CD4-positive, alpha-beta T cell treated with Interleukin-4 for 1 hour (primary cell): ENCODE measurements around the gene UTF1.
A peak's percentile ranks its signal among the peaks of the same experiment; 100 is the strongest.
"Not testable (repeated sequence)": the region's sequence is repeated elsewhere in the genome, so short reads cannot be mapped to it uniquely, and the experiment has no call there.

ENCODE experiments used
- DNase-seq, 2 donors: peaks; one replicate each; pipeline ENCODE4 v3.0.0-alpha.2; 2020 to 2022

The UTF1 gene

DNA sequence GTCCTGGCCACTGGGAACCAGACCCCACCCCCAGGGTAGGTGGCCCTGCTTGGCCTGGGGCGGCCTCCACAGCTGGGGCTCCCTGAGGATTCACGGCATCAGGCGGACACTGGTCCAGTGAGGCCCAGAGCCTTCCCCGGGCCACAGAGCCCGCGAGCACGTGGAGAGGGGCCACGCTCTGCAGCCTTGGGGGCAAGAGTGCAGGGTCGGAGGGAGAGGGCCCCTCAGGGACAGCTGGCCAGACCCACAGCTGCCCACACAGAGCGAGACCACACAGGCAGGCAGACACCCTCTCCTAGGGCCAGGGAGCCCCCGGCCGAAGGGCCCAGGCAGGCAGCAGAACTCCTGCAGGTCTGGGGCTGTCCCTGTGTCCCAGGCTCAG, 18.3 kb downstream of the UTF1 start:
- DNase-seq = no peak

DNA sequence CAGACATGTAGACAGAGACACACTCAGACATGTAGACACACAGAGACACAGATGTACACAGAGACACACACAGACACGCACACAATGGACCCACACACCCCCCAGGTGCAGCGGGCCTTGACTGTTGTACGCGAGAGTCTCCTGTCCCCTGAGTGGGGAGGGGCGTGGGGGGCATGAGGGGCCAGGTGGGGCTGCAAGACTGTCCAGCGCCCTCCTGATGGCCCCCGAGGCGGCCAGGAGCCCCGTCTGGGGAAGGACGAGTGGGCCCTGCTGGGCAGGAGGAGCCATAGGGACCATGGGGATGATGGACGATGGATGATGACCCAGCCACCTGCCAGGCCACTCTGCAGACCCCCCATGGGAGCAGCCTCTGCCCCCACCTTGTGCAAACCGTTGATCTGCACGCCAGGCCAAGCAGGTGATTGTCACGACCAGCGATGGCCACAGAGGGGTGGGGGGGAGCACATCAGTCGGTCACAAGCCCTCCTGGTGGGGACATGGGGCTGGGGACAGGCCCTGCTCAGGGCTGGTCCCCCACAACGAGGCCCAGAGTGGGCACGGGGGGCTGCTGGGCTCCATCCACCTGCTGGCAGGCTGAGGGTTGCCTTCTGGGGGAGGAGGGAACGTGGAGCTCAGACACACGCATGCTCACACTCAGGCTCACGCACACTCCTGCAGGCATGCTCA, 19.2 kb downstream of the UTF1 start:
- no peak for DNase-seq

DNA sequence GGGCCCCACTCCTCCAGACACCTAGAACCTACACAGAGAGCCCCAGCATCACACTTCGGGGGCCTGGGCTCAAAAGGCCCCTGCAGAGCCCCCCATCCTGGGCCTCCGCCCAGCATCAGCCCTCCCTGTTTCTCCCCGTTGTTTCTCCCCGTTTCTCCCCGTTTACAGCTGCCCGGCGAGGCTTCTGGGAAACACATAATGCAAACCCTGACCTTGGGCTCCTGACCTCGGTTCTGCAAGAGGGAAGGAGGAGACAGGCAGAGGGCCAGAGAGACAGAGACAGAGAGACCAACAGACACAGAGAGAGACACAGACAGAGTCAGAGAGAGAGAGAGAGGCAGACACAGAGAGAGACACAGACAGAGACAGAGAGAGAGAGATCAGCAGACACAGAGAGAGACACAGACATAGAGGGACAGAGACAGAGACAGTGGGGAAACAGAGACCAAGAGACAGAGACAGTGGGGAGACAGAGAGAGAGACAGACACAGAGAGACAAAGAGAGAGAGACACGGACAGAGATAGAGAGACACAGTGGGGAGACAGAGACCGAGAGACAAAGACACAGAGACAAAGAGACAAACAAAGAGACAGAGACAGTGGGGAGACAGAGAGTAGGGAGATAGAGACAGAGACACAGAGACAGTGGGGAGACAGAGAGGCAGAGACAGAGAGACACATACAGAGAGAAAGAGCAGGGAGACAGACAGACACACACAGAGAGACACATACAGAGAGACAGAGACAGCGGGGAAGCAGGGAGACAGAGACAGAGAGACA, 20.1 kb downstream of the UTF1 start:
- DNase-seq = no peak

DNA sequence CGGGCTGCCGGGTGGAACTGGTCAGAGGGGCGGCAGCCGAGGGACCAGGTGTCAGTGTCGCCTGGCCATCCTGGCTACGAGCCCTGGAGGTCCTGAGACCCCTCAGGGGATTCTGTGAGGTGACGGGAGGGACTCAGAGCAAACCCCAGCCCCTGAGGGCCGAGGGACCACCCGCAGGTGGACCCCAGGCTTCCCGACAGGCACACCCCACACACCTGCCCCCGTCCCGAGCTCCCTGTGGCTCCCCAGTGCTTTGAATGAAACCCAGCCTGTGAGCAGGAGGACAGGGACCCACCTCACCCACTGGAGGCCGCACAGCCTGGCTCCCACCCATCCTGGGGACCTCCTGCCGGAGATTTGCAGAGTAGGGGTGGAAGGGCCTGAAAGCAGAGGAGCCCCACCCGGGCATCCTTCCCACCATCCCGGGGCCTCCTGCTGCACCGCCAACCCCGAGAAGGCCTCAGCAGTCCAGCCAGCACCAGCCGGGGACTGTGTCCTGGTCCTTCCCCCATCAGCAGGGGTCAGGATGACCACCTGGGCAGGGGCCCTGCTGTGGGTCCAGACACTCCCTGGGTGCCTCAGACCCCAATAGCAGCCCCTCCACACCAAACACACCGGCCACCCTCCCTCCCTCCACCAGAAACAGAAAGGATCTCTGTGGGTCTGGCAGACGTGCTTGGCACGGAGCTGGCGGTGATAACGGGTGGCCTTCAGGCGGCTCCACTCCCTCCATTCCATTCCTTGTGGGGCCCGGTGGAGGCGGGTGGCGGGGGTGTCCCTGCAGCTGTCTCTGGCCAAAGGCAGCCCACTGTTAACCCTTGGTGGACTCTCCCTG, 21.6 kb downstream of the UTF1 start:
- DNase-seq = no peak

DNA sequence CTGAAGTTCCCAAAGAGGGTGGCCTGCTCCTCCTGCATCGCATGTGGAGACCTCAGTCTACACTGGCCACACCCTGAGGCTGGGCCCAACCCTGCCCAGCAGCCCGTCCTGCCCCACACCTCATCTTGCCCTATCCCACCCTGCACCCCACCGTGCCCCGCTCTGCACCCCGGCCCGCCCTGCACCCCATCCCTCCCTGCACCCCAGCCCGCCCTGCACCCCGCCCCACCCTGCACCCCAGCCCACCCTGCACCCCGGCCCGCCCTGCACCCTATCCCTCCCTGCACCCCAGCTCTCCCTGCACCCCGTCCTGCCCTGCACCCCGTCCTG, 22.2 kb downstream of the UTF1 start:
- no peak for DNase-seq

DNA sequence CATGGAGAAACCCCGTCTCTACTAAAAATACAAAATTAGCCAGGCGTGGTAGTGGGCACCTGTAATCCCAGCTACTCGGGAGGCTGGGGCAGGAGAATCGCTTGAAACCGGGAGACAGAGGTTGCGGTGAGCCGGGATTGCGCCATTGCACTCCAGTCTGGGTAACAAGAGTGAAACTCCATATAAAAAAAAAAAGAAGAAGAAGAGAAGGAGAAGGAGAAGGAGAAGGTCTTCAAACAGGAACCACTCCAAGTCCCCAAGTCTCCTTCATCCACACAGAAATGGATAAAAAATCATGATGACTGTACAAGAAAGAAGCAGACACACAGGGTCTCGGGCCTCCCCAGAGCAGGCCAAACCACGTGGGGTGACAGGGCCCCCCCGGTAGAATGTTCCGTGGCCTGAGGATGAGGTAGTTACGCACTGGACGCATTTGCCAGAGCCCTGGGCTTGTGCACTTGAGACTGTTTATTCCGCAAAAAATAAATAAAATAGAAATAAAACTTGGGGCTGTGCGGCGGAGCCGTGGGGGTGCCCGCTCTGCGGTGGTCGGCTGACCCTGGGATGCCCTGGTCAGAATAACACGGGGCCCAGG, 23.4 kb downstream of the UTF1 start:
- DNase-seq = no peak

DNA sequence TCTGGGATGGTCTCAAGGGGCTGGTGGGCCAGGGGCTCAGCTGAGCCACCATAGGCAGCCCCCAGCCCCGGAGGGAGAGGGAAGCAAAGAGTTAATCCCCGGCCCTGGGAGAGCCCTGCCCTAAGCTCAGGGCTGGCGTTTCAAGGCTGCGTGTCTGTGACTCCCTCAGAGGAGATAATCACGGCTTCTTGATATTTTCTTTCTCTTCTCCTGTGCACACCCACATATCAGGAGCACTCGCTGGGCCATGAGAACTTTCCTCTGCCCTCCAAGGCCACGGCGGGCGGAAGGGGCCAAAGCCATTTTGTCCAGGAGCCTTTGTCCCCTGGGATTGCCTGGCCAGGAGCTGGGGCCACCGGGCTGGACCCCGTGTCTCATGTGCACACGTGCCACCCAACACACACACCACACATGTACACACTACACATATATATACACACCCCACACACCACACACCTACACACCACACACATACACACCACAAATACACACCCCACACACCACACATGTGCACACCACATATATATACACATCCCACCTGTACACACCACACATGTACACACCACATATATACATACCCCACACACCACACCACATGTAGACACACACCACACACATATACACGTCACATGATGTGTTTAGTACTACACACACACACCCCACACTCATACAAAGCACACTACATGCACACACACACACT, 24.6 kb downstream of the UTF1 start:
- no peak for DNase-seq

DNA sequence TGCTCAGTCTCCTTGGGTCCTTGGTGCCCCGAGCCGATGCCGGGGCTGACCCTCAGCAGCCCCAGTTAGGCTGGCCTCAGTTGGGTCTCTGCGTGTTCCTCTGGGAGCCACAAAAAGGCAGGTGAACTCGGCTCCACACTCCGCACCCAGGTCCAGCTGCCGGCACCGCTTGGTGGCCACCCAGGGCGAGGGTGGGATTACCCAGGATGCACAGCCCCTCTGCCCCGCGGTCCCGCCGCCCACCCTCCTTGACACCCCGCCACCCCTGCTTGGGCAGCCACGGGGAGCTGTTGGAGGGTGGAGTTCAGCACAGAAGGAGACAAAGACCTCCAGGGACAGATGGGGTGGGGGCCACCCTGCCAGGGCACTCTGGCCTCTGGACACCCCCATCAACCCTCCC, 25.3 kb downstream of the UTF1 start:
- no peak for DNase-seq

DNA sequence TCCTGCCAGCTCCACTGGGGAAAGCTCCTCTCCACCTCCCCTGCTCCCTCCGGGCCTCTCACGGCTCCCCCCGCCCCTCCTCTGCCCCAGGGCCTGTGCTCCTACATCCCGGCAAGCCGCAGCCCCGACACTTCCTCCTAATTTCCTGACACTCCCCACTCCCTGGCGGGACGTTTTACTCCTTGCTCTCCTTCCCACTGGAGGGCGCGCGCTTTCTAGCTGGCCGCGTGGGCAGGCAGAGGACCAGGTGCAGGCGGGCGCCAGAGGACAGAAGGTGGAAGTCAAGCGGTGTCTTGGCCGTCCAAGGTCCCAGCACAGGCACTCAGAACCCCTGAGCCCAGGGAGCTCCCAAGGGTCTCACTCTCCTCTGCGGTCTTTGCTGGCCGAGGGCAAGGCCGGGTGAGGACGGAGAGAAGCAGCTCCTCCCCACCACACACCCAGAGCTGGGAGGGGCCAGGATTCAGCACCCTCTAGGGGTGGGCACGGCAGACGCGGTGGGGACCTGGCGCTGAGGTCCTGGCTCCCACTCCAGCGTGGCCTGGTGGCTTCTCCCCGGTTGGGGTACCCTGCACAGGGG, 27.6 kb downstream of the UTF1 start:
- DNase-seq = peak in 1 of 2 donors; percentile 53

DNA sequence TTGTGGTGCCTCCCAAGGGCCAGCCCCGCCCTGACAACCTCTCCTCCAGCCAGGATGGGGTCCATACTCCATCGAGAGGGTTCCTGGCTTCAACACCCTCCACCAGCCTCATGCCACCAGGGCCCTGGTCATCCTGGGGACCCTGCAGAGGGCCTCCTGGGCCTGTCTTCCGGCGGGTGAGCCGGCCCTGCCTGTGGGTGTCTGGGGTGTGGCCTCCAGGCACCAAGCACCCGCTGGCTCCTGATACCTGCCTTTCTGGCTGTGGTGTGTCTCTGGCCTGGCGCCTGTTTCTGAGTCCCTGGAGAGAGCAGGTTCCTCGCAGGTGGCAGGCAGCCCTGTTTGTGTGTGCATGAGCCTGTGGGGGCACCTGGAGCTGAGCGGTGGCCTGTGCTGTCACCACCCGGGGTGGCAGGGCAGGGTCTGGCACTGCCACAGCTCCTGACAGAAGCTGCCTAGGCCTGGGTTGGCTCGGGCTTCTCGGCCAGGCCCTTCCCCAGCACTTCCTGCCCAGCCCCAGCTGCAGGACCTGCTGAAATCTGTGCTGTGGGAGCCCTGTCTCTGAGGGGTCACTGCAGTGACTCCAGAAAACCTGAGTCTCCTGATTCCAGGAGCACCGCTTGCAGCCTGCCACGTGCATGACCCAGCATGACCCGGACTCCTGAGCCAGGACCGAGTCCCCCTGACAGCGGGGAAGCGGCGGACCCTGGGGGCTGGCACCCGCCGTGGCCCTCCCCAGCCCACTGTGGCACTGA, 28.2 kb downstream of the UTF1 start:
- DNase-seq = peak; percentile 41 to 50

DNA sequence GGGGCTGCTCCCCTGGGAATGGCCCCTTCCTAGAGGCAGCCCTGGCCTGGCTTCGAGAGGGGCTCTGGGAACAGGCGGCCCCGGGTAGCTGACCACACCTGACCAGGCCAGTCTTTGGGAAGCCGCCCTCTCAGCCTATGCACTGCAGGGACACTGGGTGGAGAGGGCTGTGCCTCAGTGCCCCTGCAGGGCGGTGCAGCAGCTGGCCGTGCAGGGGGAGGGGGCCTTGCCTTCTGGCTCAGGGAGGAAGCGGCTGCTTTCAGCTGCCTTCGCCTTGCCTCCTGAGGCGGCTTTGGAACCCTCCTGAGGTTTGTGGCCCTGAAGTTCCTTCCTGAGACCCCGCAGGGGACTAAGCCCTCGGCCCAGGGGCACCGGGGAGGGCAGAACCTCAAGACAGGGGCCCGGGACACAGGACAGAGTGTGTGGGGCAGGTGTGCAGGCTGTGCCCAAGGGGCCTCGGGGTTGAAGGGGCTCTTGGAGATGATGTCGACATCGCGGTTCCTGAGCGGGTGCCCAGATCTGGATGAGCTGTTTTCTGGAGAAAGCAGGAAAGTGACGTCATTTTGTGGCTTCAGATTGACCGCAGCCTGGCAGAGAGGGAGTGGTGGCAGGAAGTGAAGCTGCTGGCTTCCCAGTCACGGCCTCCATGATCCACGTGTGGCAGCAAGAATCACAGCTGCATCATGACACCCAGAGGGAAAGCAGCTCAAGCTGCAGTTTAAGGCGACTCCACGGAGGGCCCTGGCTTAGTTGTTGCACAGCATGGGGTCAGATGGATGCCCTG, 29.0 kb downstream of the UTF1 start:
- peak; percentile 92 to 93 for DNase-seq

DNA sequence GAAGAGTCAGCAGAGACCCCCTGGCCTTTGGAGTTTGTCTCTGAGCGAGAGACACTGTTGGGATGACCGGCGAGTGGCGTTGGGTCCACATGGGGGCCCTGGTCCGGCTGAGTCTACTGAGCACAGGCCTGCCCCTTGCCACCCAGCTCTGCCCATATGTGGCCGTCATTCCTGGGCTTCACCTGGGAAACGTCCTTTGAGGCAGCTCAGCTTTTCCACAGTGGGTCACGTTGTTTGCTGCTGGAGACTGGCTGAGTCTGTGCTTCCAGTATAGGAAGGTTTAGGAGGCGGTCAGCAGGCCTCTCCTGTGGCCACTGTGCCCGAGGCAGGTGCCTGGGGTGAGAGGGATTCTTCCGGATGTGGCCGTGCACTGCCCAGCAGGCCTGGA, 29.6 kb downstream of the UTF1 start:
- no peak for DNase-seq

DNA sequence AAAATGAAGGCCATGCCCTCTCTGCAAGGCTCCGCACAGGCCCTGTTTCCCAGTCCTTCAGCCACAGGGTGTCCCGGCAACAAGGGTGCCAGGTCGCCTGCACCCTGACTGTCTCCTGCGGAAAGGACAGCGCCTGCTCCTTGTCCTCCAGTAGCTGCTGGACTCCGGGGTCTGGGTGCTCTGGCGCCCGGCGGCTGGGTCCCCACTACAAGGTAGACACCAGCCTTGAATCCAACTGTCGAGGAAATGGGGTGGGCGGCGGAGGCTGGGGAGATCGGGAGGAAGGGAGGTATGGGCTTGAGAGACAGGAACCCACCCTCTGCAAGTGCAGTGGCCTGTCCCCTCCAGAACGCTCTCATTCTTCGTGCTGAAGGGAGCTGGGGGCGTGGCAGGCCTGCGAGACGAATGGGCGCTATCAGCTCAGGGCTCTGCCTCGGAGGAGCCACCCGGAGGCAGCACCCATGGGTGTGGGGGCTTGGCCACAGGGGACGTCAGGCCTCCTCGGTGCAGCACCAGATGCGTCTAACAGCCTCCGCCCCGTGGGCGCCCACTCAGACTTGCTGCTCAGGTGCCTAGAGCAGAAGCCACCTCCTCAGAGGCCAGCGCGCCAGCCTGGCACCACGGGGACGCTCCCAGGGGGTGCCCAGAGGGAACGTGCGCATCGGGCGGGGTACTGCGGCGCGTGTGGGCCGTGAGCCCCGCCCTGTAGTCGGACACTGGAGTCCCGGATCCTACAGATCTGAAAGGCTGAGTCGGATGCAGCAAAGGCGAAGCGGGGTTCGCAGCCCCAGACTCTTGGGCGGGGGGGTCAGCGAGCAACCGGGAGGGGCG, 31.1 kb downstream of the UTF1 start:
- peak; percentile 73 to 75 for DNase-seq

DNA sequence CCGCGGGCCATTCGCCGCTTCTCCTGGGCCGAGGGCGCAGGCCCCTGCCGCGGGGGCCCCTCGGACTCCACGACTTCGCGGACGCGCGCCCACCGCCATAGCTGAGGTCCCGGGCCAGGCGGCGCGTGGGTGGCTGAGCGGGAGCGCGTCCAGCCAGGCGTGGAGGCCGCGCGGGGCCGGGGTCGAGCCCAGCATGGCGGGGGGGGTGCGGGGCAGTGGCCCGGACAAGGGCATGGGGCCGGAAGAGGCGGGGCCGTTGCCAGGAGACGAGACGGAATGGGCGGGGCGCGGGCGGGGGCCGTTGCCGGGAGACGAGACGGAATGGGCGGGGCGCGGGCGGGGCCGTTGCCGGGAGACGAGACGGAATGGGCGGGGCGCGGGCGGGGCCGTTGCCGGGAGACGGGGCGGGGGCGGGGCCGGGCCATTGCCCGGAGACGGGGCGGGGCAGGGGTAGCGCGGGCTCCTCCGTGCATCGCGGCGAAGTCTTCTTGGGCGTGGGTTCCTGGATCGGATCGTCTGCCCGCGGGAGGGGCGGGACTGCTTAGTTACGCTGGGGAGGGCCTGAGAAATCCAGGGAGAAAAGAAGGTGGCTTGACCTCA, 31.8 kb downstream of the UTF1 start:
- peak; percentile 91 for DNase-seq

DNA sequence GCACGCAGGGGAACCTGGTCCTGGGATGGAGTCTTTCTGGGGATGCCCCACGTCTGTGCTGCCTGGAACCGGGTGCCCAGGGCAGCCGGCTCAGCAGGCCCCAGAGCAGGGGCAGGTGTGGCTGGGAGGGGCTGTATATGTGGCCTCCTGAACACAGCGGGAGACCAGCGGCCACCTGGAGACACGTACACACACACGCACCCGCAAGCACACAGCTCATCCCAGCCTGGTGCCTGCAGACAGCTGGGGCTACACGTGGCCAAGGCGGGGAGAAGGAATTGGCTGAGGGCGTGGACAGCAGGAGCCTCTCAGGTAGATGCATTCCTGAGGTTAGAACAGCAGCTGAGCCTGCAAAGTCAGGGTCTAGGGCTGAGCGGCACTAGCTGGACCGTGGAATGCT, 32.7 kb downstream of the UTF1 start:
- no peak for DNase-seq

DNA sequence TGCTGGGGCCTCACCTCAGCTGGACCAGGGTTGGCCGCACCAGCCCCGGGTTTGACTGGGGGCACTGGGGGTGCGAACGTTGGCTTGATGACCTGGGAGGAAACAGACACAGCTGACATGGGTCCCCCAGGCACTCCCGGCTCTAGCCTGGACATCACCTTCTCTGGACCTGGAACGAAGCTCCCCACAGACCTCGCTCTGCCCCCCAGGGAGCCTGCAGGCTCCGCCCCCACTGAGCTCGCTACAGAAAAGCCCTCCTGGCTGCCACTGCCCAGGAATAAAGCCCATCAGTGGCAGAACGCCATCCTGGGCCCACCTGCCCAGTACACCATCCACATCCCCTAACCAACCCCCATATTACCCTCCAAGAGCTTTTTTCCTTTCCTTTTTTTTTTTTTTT, 33.7 kb downstream of the UTF1 start:
- DNase-seq = no peak

DNA sequence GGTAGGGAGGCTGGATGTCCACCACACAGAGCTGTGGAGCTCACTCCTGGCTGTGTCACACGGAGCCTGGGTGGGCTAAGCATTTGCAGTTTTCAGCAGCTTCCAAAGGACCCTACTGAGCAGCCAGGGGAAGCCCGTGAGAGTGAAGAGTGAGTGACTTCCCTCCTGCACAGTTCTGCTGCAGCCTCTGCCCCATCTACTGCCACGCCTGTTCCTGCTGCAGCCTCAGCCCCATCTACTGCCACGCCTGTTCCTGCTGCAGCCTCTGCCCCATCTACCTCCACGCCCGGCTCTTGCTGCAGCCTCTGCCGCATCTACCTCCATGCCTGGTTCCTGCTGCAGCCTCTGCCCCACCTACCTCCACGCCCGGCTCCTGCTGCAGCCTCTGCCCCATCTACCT, 34.4 kb downstream of the UTF1 start:
- DNase-seq = peak; percentile 61 to 66

DNA sequence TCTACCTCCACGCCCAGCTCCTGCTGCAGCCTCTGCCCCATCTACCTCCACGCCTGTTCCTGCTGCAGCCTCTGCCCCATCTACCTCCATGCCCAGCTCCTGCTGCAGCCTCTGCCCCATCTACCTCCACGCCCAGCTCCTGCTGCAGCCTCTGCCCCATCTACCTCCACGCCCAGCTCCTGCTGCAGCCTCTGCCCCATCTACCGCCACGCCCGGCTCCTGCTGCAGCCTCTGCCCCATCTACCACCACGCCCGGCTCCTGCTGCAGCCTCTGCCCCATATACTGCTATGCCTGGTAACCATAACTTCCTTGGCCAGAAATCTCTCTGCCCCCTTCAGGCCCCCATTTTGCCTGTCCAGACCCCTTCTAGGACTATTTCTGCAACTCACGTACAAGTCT, 35.0 kb downstream of the UTF1 start:
- not testable (repeated sequence) for DNase-seq

DNA sequence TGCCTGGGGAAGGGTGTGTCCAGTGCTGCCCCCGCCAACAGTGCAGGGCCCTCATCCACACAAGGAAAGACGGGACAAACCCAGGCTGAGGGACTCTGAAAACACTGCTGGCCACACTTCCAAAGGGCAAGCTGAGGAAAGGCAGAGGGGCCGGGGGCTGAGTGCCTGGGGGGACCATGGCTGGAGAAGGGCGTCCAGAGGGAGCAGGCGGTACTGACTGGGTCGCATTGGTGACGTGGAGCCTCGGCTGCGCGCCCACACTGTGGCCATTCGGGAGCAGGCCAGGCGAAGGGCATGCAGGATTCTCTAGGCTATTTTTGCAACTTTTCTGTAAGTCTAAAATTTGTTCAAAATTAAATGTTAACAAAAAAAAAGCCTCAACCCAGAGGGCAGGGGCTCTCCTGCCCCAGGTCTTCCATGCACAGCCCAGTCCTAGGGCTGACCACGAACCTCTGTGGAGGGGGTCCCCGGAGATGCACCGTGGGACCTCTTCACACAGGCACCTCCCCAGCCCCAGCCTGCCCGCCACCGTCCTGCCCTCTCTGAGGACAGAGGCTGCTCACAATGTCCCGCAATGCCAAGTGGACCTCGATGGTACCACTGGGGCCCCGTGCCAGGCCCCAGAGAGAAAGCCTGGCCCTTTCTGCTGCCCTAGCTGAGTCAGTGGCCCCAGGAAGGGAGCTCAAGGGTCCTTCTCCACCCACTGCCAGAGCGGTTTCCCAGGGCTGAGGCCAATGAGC, 36.2 kb downstream of the UTF1 start:
- no peak for DNase-seq
